HL-60 (cell line): Measurements from ENCODE around the gene PSMD14.

Experiments
- GABPA ChIP-seq: IDR thresholded peaks from 2 replicates; pipeline ENCODE4 v1.6.1; 2012; ENCODE audit warnings: low read depth
- SPI1 ChIP-seq: IDR thresholded peaks from 2 replicates; pipeline ENCODE4 v1.6.1; 2012; ENCODE audit warnings: low read depth, mild to moderate bottlenecking, borderline replicate concordance
- TF ChIP-seq, protein P1 (sequence below): IDR thresholded peaks from one replicate; pipeline ENCODE4 v1.5.1; 2011; ENCODE audit warnings: low read length, control low read depth, inconsistent platforms; ENCODE audit not compliant: insufficient read depth
- TF ChIP-seq, protein P2 (sequence below): IDR thresholded peaks from 2 replicates; pipeline ENCODE4 v1.6.1; 2012; ENCODE audit warnings: low read depth; ENCODE audit not compliant: insufficient replicate concordance

DNA sequence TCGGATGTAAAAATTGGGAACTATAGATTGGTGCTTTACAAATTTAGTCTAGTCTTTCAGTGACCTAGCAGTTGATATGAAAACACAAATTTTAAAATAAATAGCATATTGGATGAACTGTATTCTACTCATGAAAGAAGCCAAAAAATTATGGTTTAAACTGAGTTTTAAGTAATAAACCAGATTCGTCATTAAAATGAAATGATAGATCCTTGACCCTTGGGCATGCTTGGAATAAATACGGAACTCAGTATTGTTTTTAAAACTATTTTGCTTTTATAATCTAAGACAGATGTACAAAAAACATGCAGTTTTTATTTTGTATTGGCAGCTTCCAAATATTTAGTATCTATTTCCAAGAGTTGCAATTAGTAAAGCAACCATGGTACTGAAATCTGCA, 73.3 kb downstream of the PSMD14 start:
- TF ChIP-seq, protein P1, sequence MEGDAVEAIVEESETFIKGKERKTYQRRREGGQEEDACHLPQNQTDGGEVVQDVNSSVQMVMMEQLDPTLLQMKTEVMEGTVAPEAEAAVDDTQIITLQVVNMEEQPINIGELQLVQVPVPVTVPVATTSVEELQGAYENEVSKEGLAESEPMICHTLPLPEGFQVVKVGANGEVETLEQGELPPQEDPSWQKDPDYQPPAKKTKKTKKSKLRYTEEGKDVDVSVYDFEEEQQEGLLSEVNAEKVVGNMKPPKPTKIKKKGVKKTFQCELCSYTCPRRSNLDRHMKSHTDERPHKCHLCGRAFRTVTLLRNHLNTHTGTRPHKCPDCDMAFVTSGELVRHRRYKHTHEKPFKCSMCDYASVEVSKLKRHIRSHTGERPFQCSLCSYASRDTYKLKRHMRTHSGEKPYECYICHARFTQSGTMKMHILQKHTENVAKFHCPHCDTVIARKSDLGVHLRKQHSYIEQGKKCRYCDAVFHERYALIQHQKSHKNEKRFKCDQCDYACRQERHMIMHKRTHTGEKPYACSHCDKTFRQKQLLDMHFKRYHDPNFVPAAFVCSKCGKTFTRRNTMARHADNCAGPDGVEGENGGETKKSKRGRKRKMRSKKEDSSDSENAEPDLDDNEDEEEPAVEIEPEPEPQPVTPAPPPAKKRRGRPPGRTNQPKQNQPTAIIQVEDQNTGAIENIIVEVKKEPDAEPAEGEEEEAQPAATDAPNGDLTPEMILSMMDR: no peak
- TF ChIP-seq, protein P2, sequence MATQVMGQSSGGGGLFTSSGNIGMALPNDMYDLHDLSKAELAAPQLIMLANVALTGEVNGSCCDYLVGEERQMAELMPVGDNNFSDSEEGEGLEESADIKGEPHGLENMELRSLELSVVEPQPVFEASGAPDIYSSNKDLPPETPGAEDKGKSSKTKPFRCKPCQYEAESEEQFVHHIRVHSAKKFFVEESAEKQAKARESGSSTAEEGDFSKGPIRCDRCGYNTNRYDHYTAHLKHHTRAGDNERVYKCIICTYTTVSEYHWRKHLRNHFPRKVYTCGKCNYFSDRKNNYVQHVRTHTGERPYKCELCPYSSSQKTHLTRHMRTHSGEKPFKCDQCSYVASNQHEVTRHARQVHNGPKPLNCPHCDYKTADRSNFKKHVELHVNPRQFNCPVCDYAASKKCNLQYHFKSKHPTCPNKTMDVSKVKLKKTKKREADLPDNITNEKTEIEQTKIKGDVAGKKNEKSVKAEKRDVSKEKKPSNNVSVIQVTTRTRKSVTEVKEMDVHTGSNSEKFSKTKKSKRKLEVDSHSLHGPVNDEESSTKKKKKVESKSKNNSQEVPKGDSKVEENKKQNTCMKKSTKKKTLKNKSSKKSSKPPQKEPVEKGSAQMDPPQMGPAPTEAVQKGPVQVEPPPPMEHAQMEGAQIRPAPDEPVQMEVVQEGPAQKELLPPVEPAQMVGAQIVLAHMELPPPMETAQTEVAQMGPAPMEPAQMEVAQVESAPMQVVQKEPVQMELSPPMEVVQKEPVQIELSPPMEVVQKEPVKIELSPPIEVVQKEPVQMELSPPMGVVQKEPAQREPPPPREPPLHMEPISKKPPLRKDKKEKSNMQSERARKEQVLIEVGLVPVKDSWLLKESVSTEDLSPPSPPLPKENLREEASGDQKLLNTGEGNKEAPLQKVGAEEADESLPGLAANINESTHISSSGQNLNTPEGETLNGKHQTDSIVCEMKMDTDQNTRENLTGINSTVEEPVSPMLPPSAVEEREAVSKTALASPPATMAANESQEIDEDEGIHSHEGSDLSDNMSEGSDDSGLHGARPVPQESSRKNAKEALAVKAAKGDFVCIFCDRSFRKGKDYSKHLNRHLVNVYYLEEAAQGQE: no peak
- TF ChIP-seq GABPA (no peak), SPI1 (no peak)
